ENCODE measurements around the gene ROR2.

- TF ChIP-seq CTCF (IDR thresholded peaks at IDR 0.05; ENCODE audit: insufficient read depth, low read length, poor library complexity, severe bottlenecking) (no peak), EZH2phosphoT487 (conservative IDR thresholded peaks at IDR 0.05; ENCODE audit: low read length) (no peak)
Measured at GRCh38 chr9:91818647-91819403, 131.2 kb downstream of the ROR2 start.
